HepG2 (cell line): ENCODE results near the gene TMEM167B. TPM values are rescaled to one million over a fixed set of nuclear protein-coding genes. Genes with fewer than 3 reads are reported as not detected.

Experiments used
- ASH2L ChIP-seq: fragments of 300-600, 200-600 bp; sonication (generic); IDR thresholded peaks from 2 replicates; pipeline ENCODE4 v1.7.0; 2017; ENCODE audit warnings: low read depth, mild to moderate bottlenecking, moderate library complexity, mixed read lengths, low read length; ENCODE audit not compliant: insufficient read length
- BCL6 ChIP-seq: IDR thresholded peaks from 2 replicates; pipeline ENCODE4 v1.6.1; 2016; ENCODE audit warnings: missing genetic modification reagents, missing compliant biosample characterization
- CEBPG ChIP-seq: IDR thresholded peaks from 2 replicates; pipeline ENCODE4 v1.6.1; 2016
- ELF4 ChIP-seq: sonication (generic); formaldehyde crosslinking; IDR thresholded peaks from 2 replicates; pipeline ENCODE4 v1.5.0; 2020; ENCODE audit warnings: missing genetic modification reagents, mild to moderate bottlenecking, moderate library complexity, borderline replicate concordance
- FIP1L1 ChIP-seq: fragments of 200-400 bp; formaldehyde crosslinking; IDR thresholded peaks from 2 replicates; pipeline ENCODE4 v1.6.1; 2018; ENCODE audit warnings: low read depth, mild to moderate bottlenecking, low read length, moderate library complexity, borderline replicate concordance; ENCODE audit not compliant: insufficient read depth
- FOXK1 ChIP-seq: sonication (generic); formaldehyde crosslinking; IDR thresholded peaks from 2 replicates; pipeline ENCODE4 v1.4.0; 2020; ENCODE audit warnings: low read depth, missing genetic modification reagents, borderline replicate concordance
- GABPB1 ChIP-seq: IDR thresholded peaks from 2 replicates; pipeline ENCODE4 v1.6.1; 2016; ENCODE audit warnings: mild to moderate bottlenecking, missing genetic modification reagents, moderate library complexity, missing compliant biosample characterization
- IKZF5 ChIP-seq: IDR thresholded peaks from 2 replicates; pipeline ENCODE4 v1.6.1; 2018; ENCODE audit warnings: missing genetic modification reagents, mild to moderate bottlenecking, missing compliant biosample characterization
- KDM4B ChIP-seq: sonication (generic); formaldehyde crosslinking; IDR thresholded peaks from 2 replicates; pipeline ENCODE4 v1.4.0; 2020; ENCODE audit warnings: missing genetic modification reagents
- MNT ChIP-seq: fragments of 450-650 bp; IDR thresholded peaks from 2 replicates; pipeline ENCODE4 v1.6.1; 2016
- RBFOX2 ChIP-seq: fragments of 200-400 bp; formaldehyde crosslinking; IDR thresholded peaks from 2 replicates; pipeline ENCODE4 v1.6.1; 2017; ENCODE audit warnings: low read depth, mild to moderate bottlenecking, low read length
- SATB2 ChIP-seq: sonication (generic); formaldehyde crosslinking; IDR thresholded peaks from 2 replicates; pipeline ENCODE4 v1.5.0; 2020; ENCODE audit warnings: missing genetic modification reagents
- SKI ChIP-seq: fragments of 450-650 bp; IDR thresholded peaks from one replicate; pipeline ENCODE4 v1.6.1; 2018; ENCODE audit warnings: mild to moderate bottlenecking; ENCODE audit not compliant: partially characterized antibody
- TAF1 ChIP-seq: sonication (generic); formaldehyde crosslinking; IDR thresholded peaks from 2 replicates; pipeline ENCODE4 v1.4.0; 2020; ENCODE audit warnings: missing genetic modification reagents
- TCF12 ChIP-seq, 2 experiments: fragments of 450-650 bp in 1 of 2; sonication (generic) in 1 of 2; formaldehyde crosslinking in 1 of 2; IDR thresholded peaks; 2 replicates each; pipeline versions ENCODE4 v1.6.1 to v1.8.0; 2017 to 2022; ENCODE audit warnings: antibody characterized with exemption in 1 of 2, mild to moderate bottlenecking in 1 of 2, missing genetic modification reagents in 1 of 2, moderate library complexity in 1 of 2
- TEAD2 ChIP-seq: sonication (generic); formaldehyde crosslinking; IDR thresholded peaks from 2 replicates; pipeline ENCODE4 v1.9.0; 2021; ENCODE audit warnings: missing genetic modification reagents
- ZC3H13 ChIP-seq: sonication (generic); formaldehyde crosslinking; IDR thresholded peaks from 2 replicates; pipeline ENCODE4 v1.8.1; 2023; ENCODE audit warnings: mild to moderate bottlenecking, missing genetic modification reagents, moderate library complexity
- ZC3H4 ChIP-seq: sonication (generic); formaldehyde crosslinking; IDR thresholded peaks from 2 replicates; pipeline ENCODE4 v1.4.0; 2020; ENCODE audit warnings: missing genetic modification reagents, borderline replicate concordance
- ZFP36L2 ChIP-seq: sonication (generic); formaldehyde crosslinking; IDR thresholded peaks from 2 replicates; pipeline ENCODE4 v1.4.0; 2020; ENCODE audit warnings: missing genetic modification reagents
- ZNF136 ChIP-seq: sonication (generic); formaldehyde crosslinking; IDR thresholded peaks from 2 replicates; pipeline ENCODE4 v1.8.1; 2022; ENCODE audit warnings: low read depth, mild to moderate bottlenecking, moderate library complexity, missing genetic modification reagents
- ZNF180 ChIP-seq: sonication (generic); formaldehyde crosslinking; IDR thresholded peaks from 2 replicates; pipeline ENCODE4 v1.4.0; 2020; ENCODE audit warnings: low read depth, missing genetic modification reagents, borderline replicate concordance
- ZNF547 ChIP-seq: sonication (generic); formaldehyde crosslinking; IDR thresholded peaks from 2 replicates; pipeline ENCODE4 v1.5.1; 2020; ENCODE audit warnings: mild to moderate bottlenecking, missing genetic modification reagents
- ZNF557 ChIP-seq: sonication (generic); formaldehyde crosslinking; IDR thresholded peaks from 2 replicates; pipeline ENCODE4 v1.4.0; 2020; ENCODE audit warnings: missing genetic modification reagents
- polyA plus RNA-seq, 8 experiments: library from polyadenylated mRNA; depleted of rRNA in 3 of 8; stranded (reverse) in 7 of 8; unstranded in 1 of 8; fragments of >200 nt; fragmentation: Illumina TruSeq in 4 of 8; extraction: Trizol in 4 of 8; gene quantifications; 2 replicates each; pipeline versions ENCODE4 v1.2.1 to v1.2.3, GENCODE V29; 2011 to 2016; ENCODE audit warnings: low read depth in 4 of 8, missing spikeins in 1 of 8, mixed read lengths in 1 of 8; ENCODE audit not compliant: insufficient read depth in 1 of 8
- total RNA-seq, 5 experiments: library from RNA; depleted of rRNA; stranded (reverse); fragments of >200 nt; fragmentation: Illumina TruSeq; extraction: Trizol; gene quantifications; 2 replicates each; pipeline ENCODE4 v1.2.3, GENCODE V29; 2016; ENCODE audit warnings: low read depth in 1 of 5
- TF ChIP-seq, protein P1 (sequence below): sonication (generic); formaldehyde crosslinking; IDR thresholded peaks from 2 replicates; pipeline ENCODE4 v1.8.1; 2022; ENCODE audit warnings: low read depth, mild to moderate bottlenecking, missing genetic modification reagents
- TF ChIP-seq, protein P2 (sequence below): sonication (generic); formaldehyde crosslinking; IDR thresholded peaks from 2 replicates; pipeline ENCODE4 v1.4.0; 2020; ENCODE audit warnings: mild to moderate bottlenecking, missing genetic modification reagents

Gene TMEM167B
- total and polyA plus RNA-seq, 2 of the 13 experiments (the other 11 are each of a cell fraction or from before 2014, with no cell fraction given), result 9.5 to 22.4 TPM

DNA sequence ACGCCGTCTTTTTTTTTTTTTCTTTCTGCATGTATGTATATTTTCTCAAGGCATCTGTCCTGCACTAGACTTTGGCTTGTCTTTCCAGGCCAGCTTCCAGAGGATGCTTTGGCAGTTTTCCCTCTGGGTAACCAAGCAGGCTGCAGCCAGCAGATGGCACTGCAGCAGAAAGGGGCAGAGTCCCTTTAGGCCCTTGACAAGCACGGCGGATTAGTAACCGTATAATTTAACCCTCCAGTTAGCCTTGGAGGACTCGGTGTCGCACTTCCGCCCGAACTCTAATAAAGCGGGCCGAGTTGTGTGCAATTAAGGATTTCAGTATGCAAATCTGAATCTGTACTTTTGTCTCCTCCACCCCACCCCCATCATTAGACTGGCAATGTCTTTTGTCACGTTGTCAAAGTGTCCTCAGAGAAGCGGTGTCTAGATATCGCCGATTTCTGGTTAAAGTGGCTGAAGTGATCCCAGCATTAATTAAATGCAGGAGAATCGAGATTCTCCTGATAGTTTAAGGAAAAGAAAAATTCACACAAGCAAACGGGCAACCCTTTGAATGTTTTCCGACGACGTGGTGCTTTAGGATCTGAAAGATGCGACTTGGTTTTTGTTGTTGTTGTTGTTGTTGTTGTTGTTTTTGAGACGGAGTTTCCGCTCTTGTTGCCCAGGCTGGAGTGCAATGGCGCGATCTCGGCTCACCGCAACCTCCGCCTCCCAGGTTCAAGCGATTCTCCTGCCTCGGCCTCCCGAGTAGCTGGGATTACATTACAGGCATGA lies 1.1 kb upstream of the TMEM167B start (continued):
- TF ChIP-seq IKZF5 (CRISPR knock-in tag), result peak; percentile 69
- TF ChIP-seq ELF4 (CRISPR knock-in tag), result peak; percentile 50; the same call in 1 of the 2 replicates
- peak; percentile 46; the same call in 1 of the 2 replicates for TF ChIP-seq GABPB1 (CRISPR knock-in tag)
- TF ChIP-seq ZNF136 (CRISPR knock-in tag), result no peak
- TF ChIP-seq BCL6, result no peak; the same call in 1 of the 2 replicates
- TF ChIP-seq ZNF547 (CRISPR knock-in tag), result no peak
- TF ChIP-seq, protein P1, sequence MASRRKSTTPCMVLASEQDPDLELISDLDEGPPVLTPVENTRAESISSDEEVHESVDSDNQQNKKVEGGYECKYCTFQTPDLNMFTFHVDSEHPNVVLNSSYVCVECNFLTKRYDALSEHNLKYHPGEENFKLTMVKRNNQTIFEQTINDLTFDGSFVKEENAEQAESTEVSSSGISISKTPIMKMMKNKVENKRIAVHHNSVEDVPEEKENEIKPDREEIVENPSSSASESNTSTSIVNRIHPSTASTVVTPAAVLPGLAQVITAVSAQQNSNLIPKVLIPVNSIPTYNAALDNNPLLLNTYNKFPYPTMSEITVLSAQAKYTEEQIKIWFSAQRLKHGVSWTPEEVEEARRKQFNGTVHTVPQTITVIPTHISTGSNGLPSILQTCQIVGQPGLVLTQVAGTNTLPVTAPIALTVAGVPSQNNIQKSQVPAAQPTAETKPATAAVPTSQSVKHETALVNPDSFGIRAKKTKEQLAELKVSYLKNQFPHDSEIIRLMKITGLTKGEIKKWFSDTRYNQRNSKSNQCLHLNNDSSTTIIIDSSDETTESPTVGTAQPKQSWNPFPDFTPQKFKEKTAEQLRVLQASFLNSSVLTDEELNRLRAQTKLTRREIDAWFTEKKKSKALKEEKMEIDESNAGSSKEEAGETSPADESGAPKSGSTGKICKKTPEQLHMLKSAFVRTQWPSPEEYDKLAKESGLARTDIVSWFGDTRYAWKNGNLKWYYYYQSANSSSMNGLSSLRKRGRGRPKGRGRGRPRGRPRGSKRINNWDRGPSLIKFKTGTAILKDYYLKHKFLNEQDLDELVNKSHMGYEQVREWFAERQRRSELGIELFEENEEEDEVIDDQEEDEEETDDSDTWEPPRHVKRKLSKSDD (CRISPR knock-in tag), result no peak
- no peak for TF ChIP-seq ZFP36L2 (CRISPR knock-in tag)
- peak; percentile 92; the same call in 1 of the 2 replicates for TF ChIP-seq KDM4B (CRISPR knock-in tag)
- no peak for TF ChIP-seq TEAD2 (CRISPR knock-in tag)
- no peak for TF ChIP-seq TCF12 (IDR thresholded peaks at IDR 0.05)
- no peak for TF ChIP-seq TCF12 (CRISPR knock-in tag; IDR thresholded peaks at IDR 0.05)
- no peak for TF ChIP-seq ZC3H4 (CRISPR knock-in tag)
- TF ChIP-seq SKI, result no peak
- TF ChIP-seq CEBPG, result peak; percentile 14; the same call in 1 of the 2 replicates
- TF ChIP-seq ZC3H13, result peak; percentile 92
- TF ChIP-seq ZNF557, result no peak
- TF ChIP-seq FIP1L1, result no peak
- TF ChIP-seq MNT, result no peak
- TF ChIP-seq RBFOX2, result no peak
- no peak; the same call in 1 of the 2 replicates for TF ChIP-seq TAF1 (CRISPR knock-in tag)
- TF ChIP-seq, protein P2, sequence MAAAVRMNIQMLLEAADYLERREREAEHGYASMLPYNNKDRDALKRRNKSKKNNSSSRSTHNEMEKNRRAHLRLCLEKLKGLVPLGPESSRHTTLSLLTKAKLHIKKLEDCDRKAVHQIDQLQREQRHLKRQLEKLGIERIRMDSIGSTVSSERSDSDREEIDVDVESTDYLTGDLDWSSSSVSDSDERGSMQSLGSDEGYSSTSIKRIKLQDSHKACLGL (CRISPR knock-in tag), result no peak
- no peak for TF ChIP-seq ZNF180
- TF ChIP-seq ASH2L, result peak; percentile 55
- peak; percentile 43; the same call in 1 of the 2 replicates for TF ChIP-seq FOXK1 (CRISPR knock-in tag)
- no peak for TF ChIP-seq SATB2 (CRISPR knock-in tag)
